HG02943 (cell line): ENCODE measurements around the gene SLC35E2B.
"Not testable (repeated sequence)": the region's sequence is repeated elsewhere in the genome, so short reads cannot be mapped to it uniquely, and the experiment has no call there.

Experiments
- ATAC-seq: cut with Tn5 transposase; IDR thresholded peaks from one replicate; pipeline ENCODE4 v1.9.1; 2021; ENCODE audit warnings: mild to moderate bottlenecking, low read depth, moderate library complexity; ENCODE audit not compliant: unreplicated experiment

SLC35E2B gene

GRCh38 chr1:1692714-1693647 is at the start of gene SLC35E2B:
Gene SLC35E2B (minus strand): TSS chr1:1692795. CDS start chr1:1676699, 16,096 bp downstream.
- ATAC-seq, result peak; percentile 76

GRCh38 chr1:1741013-1741412 is 48.4 kb upstream of the SLC35E2B start:
- not testable (repeated sequence) for ATAC-seq

- ATAC-seq, result not testable (repeated sequence)
These were observed 46.3 kb upstream of the SLC35E2B start for GRCh38 chr1:1738799-1739337.

- ATAC-seq, result not testable (repeated sequence)
These were observed 45.3 kb upstream of the SLC35E2B start for GRCh38 chr1:1737675-1738590.

GRCh38 chr1:1732381-1732780 is 39.8 kb upstream of the SLC35E2B start:
- ATAC-seq, result no peak

- no peak for ATAC-seq
These were observed 38.3 kb upstream of the SLC35E2B start for GRCh38 chr1:1730870-1731269.

GRCh38 chr1:1730230-1730629 is 37.6 kb upstream of the SLC35E2B start:
- not testable (repeated sequence) for ATAC-seq

GRCh38 chr1:1729116-1729816 is 36.7 kb upstream of the SLC35E2B start:
- ATAC-seq, result not testable (repeated sequence)

GRCh38 chr1:1728308-1729005 is 35.9 kb upstream of the SLC35E2B start:
- ATAC-seq, result not testable (repeated sequence)

- not testable (repeated sequence) for ATAC-seq
These were observed 34.6 kb upstream of the SLC35E2B start for GRCh38 chr1:1727131-1727651.

GRCh38 chr1:1726088-1726487 is 33.5 kb upstream of the SLC35E2B start:
- ATAC-seq, result not testable (repeated sequence)

GRCh38 chr1:1724035-1724864 is 31.7 kb upstream of the SLC35E2B start, which contains the start of gene CDK11A:
Gene CDK11A (minus strand): TSS chr1:1724357. CDS start chr1:1722818, 1,539 bp downstream.
- ATAC-seq, result peak; percentile 81

GRCh38 chr1:1721201-1721600 is 28.6 kb upstream of the SLC35E2B start:
- ATAC-seq, result no peak

GRCh38 chr1:1715109-1715883 is 22.7 kb upstream of the SLC35E2B start:
- ATAC-seq, result not testable (repeated sequence)

- not testable (repeated sequence) for ATAC-seq
These were observed 15.3 kb upstream of the SLC35E2B start for GRCh38 chr1:1707897-1708296.

GRCh38 chr1:1707241-1707640 is 14.6 kb upstream of the SLC35E2B start:
- ATAC-seq, result not testable (repeated sequence)

- not testable (repeated sequence) for ATAC-seq
These were observed 13.0 kb upstream of the SLC35E2B start for GRCh38 chr1:1705623-1706022.
